DND-41 (cell line): ENCODE measurements around the gene PRRC1.

Experiments
- EZH2 ChIP-seq: IDR thresholded peaks from 3 replicates; pipeline ENCODE4 v1.6.1; 2012; ENCODE audit warnings: borderline replicate concordance, low read depth, mild to moderate bottlenecking, moderate library complexity, low read length, inconsistent platforms; ENCODE audit not compliant: severe bottlenecking
- TF ChIP-seq, protein P1 (sequence below): IDR thresholded peaks from 2 replicates; pipeline ENCODE4 v1.5.1; 2012; ENCODE audit warnings: borderline replicate concordance, low read length, moderate library complexity, mild to moderate bottlenecking; ENCODE audit not compliant: poor library complexity, severe bottlenecking; ENCODE audit errors: extremely low read depth

DNA sequence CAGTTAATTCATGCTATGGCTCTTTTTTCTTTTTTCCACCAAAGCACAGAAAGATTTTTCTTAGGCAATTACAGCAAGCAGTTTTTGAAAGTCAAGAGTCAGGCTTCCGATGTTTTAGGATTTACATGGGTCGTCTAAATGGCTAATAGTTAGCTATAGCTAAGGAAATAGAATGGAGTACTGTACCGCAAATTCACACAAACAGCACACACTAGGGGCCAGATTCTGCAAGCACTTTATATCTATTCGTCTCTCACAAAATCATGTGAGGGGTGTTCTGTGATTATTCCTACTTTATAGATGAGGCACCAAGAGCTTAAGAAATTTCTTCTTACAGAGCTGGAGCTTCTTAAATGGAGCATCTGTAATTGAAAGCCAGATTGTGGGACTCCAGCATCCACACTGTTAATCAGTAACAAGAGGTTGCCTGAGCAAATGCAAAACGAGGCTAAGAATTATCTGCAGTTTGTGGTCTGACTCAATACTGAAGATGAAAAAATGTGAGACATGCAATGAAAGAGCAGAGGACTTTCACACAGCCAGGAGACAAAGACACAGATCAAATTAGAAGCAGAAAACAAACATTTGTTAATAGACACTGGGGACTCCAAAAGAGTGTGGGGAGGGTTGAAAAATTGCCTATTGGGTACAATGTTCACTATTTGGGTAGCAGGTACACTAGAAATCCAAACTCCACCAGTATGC, 68.8 kb downstream of the PRRC1 start:
- TF ChIP-seq EZH2 = no peak
- TF ChIP-seq, protein P1, sequence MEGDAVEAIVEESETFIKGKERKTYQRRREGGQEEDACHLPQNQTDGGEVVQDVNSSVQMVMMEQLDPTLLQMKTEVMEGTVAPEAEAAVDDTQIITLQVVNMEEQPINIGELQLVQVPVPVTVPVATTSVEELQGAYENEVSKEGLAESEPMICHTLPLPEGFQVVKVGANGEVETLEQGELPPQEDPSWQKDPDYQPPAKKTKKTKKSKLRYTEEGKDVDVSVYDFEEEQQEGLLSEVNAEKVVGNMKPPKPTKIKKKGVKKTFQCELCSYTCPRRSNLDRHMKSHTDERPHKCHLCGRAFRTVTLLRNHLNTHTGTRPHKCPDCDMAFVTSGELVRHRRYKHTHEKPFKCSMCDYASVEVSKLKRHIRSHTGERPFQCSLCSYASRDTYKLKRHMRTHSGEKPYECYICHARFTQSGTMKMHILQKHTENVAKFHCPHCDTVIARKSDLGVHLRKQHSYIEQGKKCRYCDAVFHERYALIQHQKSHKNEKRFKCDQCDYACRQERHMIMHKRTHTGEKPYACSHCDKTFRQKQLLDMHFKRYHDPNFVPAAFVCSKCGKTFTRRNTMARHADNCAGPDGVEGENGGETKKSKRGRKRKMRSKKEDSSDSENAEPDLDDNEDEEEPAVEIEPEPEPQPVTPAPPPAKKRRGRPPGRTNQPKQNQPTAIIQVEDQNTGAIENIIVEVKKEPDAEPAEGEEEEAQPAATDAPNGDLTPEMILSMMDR = no peak
